Tibial nerve (tissue), 4 donors: ENCODE measurements around the gene RIMOC1.

Source experiments
- EP300 ChIP-seq, 2 donors: sonication (generic); formaldehyde crosslinking; IDR thresholded peaks; one replicate each; pipeline ENCODE4 v1.6.1; 2017; ENCODE audit warnings: antibody characterized with exemption in 2 of 2, mild to moderate bottlenecking in 1 of 2
- TF ChIP-seq, protein P1 (sequence below), 5 experiments: fragments of 200-600 bp in 3 of 5; fragments of 450-650 bp in 2 of 5; sonication (generic) in 3 of 5; IDR thresholded peaks; one replicate each; pipeline ENCODE4 v1.5.1; 2016 to 2019; ENCODE audit warnings: antibody characterized with exemption in 5 of 5, mild to moderate bottlenecking in 3 of 5, moderate library complexity in 2 of 5

DNA sequence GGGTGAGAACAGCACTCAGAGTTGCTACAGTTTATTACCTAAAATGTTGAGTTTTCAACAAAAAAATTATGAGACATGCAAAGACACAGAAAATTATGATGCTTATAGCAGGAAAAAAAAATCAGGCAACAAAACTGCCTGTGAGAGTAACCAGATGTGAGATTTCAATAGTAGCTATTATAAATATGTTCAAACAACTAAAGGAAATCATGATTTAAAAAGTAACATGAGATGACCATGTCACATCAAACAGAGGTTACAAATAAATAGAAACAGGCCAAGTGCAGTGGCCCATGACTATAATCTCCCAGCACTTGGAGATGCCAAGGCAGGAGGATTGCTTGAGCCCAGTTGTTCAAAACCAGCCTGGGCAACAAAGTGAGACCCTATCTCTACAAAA is 12.1 kb upstream of the RIMOC1 start:
- TF ChIP-seq, protein P1, sequence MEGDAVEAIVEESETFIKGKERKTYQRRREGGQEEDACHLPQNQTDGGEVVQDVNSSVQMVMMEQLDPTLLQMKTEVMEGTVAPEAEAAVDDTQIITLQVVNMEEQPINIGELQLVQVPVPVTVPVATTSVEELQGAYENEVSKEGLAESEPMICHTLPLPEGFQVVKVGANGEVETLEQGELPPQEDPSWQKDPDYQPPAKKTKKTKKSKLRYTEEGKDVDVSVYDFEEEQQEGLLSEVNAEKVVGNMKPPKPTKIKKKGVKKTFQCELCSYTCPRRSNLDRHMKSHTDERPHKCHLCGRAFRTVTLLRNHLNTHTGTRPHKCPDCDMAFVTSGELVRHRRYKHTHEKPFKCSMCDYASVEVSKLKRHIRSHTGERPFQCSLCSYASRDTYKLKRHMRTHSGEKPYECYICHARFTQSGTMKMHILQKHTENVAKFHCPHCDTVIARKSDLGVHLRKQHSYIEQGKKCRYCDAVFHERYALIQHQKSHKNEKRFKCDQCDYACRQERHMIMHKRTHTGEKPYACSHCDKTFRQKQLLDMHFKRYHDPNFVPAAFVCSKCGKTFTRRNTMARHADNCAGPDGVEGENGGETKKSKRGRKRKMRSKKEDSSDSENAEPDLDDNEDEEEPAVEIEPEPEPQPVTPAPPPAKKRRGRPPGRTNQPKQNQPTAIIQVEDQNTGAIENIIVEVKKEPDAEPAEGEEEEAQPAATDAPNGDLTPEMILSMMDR (IDR thresholded peaks at IDR 0.05), result no peak
- TF ChIP-seq EP300 (IDR thresholded peaks at IDR 0.05), result no peak
